Body of pancreas (tissue), 4 donors: ENCODE measurements around the gene FRG2B. TPM values are rescaled to one million over a fixed set of nuclear protein-coding genes. Genes with fewer than 3 reads are reported as not detected.

Experiments used
- ATAC-seq: fragments of 150-250 bp; one replicate; pipeline ENCODE4 v1.9.1; 2016
- DNase-seq, 4 donors: peaks; one replicate each; pipeline ENCODE4 v3.0.0-alpha.2; 2019
- H3K27ac ChIP-seq, 4 donors: fragments of 200-600 bp; sonication (generic); 1 replicate in 3 of 4; 2 replicates in 1 of 4; pipeline versions ENCODE4 v1.5.1 to v1.6.1; 2016 to 2019; ENCODE audit warnings: mild to moderate bottlenecking in 1 of 4, mixed read lengths in 1 of 4, moderate library complexity in 1 of 4
- H3K27me3 ChIP-seq, 2 donors: fragments of 200-600 bp; sonication (generic); one replicate each; pipeline ENCODE4 v1.6.0; 2016; ENCODE audit warnings: mild to moderate bottlenecking in 1 of 2
- H3K36me3 ChIP-seq, 2 donors: fragments of 200-600 bp; sonication (generic); replicated peaks in 1 of 2; 2 replicates each; pipeline ENCODE4 v1.5.1; 2016; ENCODE audit warnings: low read depth in 2 of 2; ENCODE audit not compliant: insufficient read depth in 1 of 2
- H3K4me1 ChIP-seq: fragments of 200-600 bp; sonication (generic); one replicate; pipeline ENCODE4 v1.6.0; 2016
- H3K4me3 ChIP-seq, 2 donors: fragments of 200-600 bp; sonication (generic); 1 replicate in 1 of 2; 2 replicates in 1 of 2; pipeline ENCODE4 v1.5.1; 2016 to 2019
- H3K9me3 ChIP-seq, 3 donors: fragments of 200-600 bp; sonication (generic); 1 replicate in 2 of 3; 2 replicates in 1 of 3; pipeline ENCODE4 v1.5.1; 2016
- POLR2A ChIP-seq, 3 donors: fragments of 450-650 bp; IDR thresholded peaks; one replicate each; pipeline ENCODE4 v1.6.1; 2016; ENCODE audit warnings: antibody characterized with exemption in 3 of 3, mild to moderate bottlenecking in 2 of 3
- WGBS, 2 donors: methylation state at CpG; one replicate each; pipeline ENCODE4 v1.1.5; 2017; 5-methylcytosine and 5-hydroxymethylcytosine counted together
- intact Hi-C: fragments of 100-400 bp; cut with DNase I; formaldehyde crosslinking; loops from one replicate; pipeline ENCODE4 v1.15.1; 2023
- total RNA-seq, 2 donors: library from RNA; depleted of rRNA; stranded (reverse); fragments of >200 nt; gene quantifications; one replicate each; pipeline ENCODE4 v1.1.0, GENCODE V29; 2016
- TF ChIP-seq, protein P1 (sequence below), 7 experiments: fragments of 450-650 bp in 4 of 7; fragments of 200-600 bp in 3 of 7; sonication (generic) in 3 of 7; IDR thresholded peaks; one replicate each; pipeline ENCODE4 v1.5.1; 2016 to 2019; ENCODE audit warnings: antibody characterized with exemption in 7 of 7

FRG2B gene
- total RNA-seq, 2 donors from 2014 or later = not detected

DNA sequence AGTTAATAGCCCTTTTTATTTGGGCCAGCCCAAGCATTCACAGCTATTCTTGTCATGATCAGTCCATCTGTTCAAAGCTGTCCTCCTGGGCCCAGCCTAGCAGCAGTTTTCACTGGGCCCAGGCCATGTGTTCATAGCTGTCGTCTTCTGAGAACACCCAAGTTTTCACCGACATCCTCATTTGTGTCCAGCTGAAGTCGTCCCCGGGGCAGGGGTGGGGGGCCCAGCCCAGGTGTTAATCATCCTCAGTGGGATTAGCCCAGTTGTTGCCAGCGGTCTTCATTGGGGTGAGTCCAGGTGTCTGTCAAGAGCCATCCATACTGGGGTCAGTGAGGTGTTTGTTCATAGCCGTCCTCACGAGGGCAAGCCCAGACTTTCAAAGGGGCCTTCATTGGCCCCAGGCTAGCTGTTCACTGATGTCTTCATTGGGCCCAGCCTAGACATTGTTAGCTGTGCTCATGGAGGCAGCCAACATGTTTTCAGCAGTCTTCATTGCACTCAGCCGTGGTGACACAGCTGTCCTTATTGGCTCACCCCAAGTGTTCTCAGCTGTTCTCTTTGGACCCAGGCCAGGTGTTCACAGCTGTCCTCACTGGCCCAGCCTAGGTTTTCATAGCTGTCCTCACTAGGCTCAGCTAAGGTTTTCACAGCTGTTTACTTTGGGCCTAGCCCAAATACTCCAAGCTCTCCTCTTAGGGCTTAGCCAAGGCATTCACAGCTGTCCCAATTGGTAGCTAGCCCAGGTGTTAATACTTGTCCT is 10.0 kb downstream of the FRG2B start:
- no peak for TF ChIP-seq POLR2A (IDR thresholded peaks at IDR 0.05)
- TF ChIP-seq, protein P1, sequence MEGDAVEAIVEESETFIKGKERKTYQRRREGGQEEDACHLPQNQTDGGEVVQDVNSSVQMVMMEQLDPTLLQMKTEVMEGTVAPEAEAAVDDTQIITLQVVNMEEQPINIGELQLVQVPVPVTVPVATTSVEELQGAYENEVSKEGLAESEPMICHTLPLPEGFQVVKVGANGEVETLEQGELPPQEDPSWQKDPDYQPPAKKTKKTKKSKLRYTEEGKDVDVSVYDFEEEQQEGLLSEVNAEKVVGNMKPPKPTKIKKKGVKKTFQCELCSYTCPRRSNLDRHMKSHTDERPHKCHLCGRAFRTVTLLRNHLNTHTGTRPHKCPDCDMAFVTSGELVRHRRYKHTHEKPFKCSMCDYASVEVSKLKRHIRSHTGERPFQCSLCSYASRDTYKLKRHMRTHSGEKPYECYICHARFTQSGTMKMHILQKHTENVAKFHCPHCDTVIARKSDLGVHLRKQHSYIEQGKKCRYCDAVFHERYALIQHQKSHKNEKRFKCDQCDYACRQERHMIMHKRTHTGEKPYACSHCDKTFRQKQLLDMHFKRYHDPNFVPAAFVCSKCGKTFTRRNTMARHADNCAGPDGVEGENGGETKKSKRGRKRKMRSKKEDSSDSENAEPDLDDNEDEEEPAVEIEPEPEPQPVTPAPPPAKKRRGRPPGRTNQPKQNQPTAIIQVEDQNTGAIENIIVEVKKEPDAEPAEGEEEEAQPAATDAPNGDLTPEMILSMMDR (IDR thresholded peaks at IDR 0.05) = no peak
- Histone ChIP-seq H3K27ac (no peak overlapping the region), H3K9me3 (no peaks in the 10 kb centered on the region), H3K4me3 (no peak overlapping the region), H3K27me3 (no peaks in the 10 kb centered on the region), H3K4me1 (peaks cover 27% of the 10 kb centered on the region), H3K36me3 (no peaks in the 10 kb centered on the region)
- ATAC-seq (peak; percentile 86), DNase-seq (peak; percentile 91 to 94 (median 91))
- intact Hi-C loops = no loop called here
- WGBS, 2 donors = 68 to 85% methylated on average over 7 to 8 of the region's 8 CpGs

DNA sequence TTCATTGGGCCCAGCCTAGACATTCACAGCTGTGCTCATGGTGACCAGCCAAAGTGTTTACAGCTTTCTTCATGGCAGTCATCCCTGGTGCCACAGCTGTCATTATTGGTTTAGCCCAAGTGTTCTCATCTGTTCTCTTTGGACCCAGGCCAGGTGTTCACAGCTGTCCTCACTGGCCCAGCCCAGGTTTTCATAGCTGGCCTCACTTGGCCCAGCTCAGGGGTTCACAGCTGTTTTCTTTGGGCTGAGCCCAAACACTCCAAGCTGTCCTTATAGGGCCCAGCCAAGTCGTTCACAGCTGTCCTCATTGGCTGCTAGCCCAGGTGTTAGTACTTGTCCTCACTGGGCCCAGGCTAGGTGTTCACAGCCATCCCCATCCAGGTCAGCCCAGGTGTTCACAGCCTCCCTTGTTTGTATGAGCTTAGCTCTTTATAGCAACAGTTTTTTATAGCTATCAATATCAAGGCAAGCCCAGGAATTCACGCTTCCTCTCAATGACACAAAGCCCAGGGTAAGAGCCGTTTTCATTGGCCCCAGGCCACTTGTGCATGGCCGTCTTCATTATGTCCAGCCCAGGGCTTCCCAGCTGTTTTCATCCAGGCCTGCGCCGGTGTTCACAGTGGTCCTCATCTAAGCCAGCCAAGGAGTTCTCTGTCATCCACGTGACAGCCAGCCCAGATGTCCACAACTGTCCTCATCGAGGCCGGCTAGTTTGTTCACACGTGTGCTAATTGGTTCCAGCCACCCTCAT is 11.6 kb downstream of the FRG2B start:
- Histone ChIP-seq H3K9me3 (no peaks in the 10 kb centered on the region), H3K4me1 (peaks cover 27% of the 10 kb centered on the region), H3K36me3 (no peaks in the 10 kb centered on the region), H3K4me3 (no peak overlapping the region), H3K27ac (peak overlapping the region in 1 of 4 donors; percentile 28), H3K27me3 (no peaks in the 10 kb centered on the region)
- DNase-seq = peak; percentile 81 to 86 (median 86)
- intact Hi-C loops = no loop called here
- 82 to 84% methylated on average over 10 of the region's 10 CpGs for WGBS, 2 donors
- peak; percentile 73 for ATAC-seq
- TF ChIP-seq POLR2A (IDR thresholded peaks at IDR 0.05) = no peak
- TF ChIP-seq, protein P1 (IDR thresholded peaks at IDR 0.05) = no peak

DNA sequence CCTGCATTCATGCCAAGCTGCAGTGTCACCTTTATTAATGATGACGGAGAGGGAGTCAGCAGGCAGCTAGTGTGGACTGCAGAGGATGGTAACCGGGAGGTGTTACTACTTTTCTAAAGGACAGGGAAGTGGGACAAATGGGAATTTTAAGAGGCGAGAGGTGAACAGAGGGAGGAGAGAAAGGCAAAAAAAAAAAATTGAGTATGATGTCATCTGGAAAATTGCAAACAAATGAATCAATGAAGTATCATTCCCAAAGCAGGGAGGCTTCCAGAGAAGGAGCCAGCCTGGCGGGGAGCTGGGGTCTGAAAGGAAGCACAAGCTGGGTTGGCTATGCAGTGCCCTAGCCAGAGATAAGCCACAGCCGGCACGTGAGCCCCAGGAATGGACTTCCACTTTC is 12.9 kb downstream of the FRG2B start:
- Histone ChIP-seq H3K36me3 (no peaks in the 10 kb centered on the region), H3K27me3 (no peaks in the 10 kb centered on the region), H3K4me1 (peaks cover 27% of the 10 kb centered on the region), H3K4me3 (no peak overlapping the region), H3K27ac (no peak overlapping the region), H3K9me3 (no peaks in the 10 kb centered on the region)
- DNase-seq = no peak
- whole genome bisulfite sequencing, 2 donors = 69 to 80% methylated on average over 6 of the region's 6 CpGs
- TF ChIP-seq POLR2A (IDR thresholded peaks at IDR 0.05) = no peak
- TF ChIP-seq, protein P1 (IDR thresholded peaks at IDR 0.05) = no peak
- ATAC-seq = no peak
- intact Hi-C loops = no loop called here

DNA sequence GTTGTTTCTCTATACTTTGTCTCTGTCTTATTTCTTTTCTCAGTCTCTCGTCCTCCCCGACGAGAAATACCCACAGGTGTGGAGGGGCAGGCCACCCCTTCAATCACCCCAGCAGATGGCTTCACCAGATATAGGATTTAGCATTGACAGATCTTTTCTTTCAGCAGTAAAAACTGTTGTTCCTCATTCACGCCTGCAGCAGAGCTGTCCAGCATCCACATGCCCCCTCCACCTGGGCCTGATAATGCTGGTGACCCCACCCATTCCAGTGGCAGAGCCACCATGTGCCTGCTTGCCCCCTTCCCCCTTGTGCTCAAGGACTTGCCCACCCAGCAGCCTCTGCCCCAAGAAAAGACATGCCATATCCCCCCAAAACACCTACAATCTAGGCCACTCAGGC is 15.5 kb downstream of the FRG2B start:
- Histone ChIP-seq H3K9me3 (no peaks in the 10 kb centered on the region), H3K4me1 (peaks cover 13% of the 10 kb centered on the region), H3K36me3 (no peaks in the 10 kb centered on the region), H3K27ac (no peak overlapping the region), H3K4me3 (no peak overlapping the region), H3K27me3 (no peaks in the 10 kb centered on the region)
- TF ChIP-seq POLR2A (IDR thresholded peaks at IDR 0.05) = no peak
- TF ChIP-seq, protein P1 (IDR thresholded peaks at IDR 0.05) = no peak
- ATAC-seq (no peak), DNase-seq (no peak)
- intact Hi-C loops = no loop called here
- WGBS, 2 donors = 28 to 57% methylated on average over 4 of the region's 4 CpGs
